Activated CD4-positive, alpha-beta T cell treated with anti-CD3 and anti-CD28 coated beads, Interleukin-2, amount 10 ng/mL, durations not matched to agents 7 days and 5 days (primary cell): ENCODE data around the gene RGS7. TPM values are rescaled to one million over a fixed set of nuclear protein-coding genes. Genes with fewer than 3 reads are reported as not detected.
"Not testable (repeated sequence)": the region's sequence is repeated elsewhere in the genome, so short reads cannot be mapped to it uniquely, and the experiment has no call there.

Source experiments
- CTCF ChIA-PET: fragments of 350-600 bp; sonication (Branson Sonifier 250); formaldehyde crosslinking; loops from one replicate; lab custom pipeline; 2021; ENCODE audit warnings: antibody characterized with exemption; lab: Charles Lee
- POLR2A ChIA-PET: fragments of 350-600 bp; sonication (Branson Sonifier 250); formaldehyde crosslinking; loops from one replicate; lab custom pipeline; 2021; ENCODE audit warnings: antibody characterized with exemption; lab: Charles Lee
- DNase-seq: peaks from one replicate; pipeline ENCODE4 v3.0.0-alpha.2; 2020
- H3K27ac Mint-ChIP-seq: one replicate; pipeline ENCODE4 v1.8.0; 2021; ENCODE audit warnings: mild to moderate bottlenecking, moderate library complexity, mixed read lengths
- H3K27me3 Mint-ChIP-seq: one replicate; pipeline ENCODE4 v1.8.0; 2021; ENCODE audit warnings: mixed read lengths
- H3K36me3 Mint-ChIP-seq: one replicate; pipeline ENCODE4 v1.8.0; 2021; ENCODE audit warnings: low read depth, mixed read lengths
- H3K4me1 Mint-ChIP-seq: one replicate; pipeline ENCODE4 v1.8.0; 2021; ENCODE audit warnings: mixed read lengths
- H3K4me3 Mint-ChIP-seq: one replicate; pipeline ENCODE4 v1.8.0; 2021; ENCODE audit warnings: mild to moderate bottlenecking, moderate library complexity, mixed read lengths
- H3K9me3 Mint-ChIP-seq: one replicate; pipeline ENCODE4 v1.8.0; 2021; ENCODE audit warnings: mixed read lengths
- total RNA-seq, 2 experiments: library from RNA; stranded (reverse); gene quantifications; one replicate each; pipeline ENCODE4 v1.2.3, GENCODE V29; 2021

The RGS7 gene
- total RNA-seq, 2 experiments from 2014 or later: not detected

DNA sequence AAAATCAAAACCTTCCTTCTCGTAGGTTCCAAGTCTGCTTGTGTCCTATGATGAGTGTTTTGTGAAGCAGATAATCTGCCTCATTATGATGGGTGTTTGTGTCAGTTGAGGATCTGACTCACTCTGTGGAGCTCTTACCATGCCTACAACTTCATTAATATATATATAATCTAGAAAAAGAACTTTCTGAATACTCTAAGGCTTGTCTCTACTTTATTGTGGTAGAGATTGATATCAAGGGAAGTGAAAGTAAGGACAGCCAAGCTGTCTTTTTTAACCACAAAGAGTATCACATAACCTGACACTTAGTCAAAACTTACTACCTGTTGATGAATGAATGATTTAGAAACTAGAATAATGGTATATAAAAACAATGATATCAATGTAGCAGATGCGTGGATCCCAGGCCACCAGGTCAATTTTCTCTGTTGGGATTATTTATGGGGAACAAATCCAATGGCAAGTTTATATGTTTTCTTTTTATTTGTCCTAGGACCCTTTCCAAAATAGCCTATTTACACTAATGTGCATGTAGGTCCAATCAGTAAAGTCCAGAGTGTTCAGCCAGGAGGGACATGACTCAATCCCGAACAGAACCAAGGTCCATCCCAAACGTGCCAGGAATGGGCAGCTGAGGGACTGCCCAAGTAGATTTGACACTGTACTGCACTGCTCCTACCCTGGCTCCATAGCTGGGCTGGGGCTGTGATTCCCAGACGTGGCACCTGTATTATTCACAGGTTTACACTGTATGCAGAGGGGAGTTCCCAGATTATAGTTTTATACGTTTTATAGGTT, 562.8 kb downstream of the RGS7 start:
- Mint-ChIP-seq H3K4me3 (no peak overlapping the region), H3K27ac (no peak overlapping the region), H3K36me3 (no peaks in the 10 kb centered on the region), H3K27me3 (no peaks in the 10 kb centered on the region), H3K9me3 (no peaks in the 10 kb centered on the region), H3K4me1 (no peaks in the 10 kb centered on the region)
- CTCF ChIA-PET: no interaction called here
- POLR2A ChIA-PET: no interaction called here
- DNase-seq: no peak

DNA sequence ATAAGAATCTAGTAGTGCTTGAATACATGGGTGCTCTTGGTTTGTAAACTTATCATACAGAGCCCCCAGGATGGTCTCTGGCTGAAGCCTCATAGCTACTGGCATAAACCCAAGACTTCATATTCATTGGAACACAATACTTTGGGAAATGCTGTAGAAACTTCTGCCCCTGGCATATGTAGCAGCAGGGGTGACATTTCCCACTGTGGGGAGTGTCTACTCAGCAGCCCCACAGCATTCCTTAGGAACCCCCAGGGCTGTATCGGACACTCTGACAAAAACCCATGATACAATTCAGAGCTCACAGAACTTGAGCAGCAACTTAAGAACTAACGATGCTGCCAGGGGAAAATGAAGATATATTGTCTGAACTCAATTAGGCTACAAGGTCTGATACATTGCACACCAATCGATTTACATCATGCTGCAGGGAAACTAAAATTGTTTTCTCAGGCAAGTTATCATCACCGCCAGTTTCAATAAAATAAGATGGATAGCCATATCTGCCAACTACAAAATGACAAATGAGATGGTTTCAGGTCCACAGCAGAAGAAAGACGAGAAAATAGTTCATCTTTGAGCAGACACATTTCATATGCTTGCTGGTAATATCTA, 564.0 kb downstream of the RGS7 start:
- no peak for DNase-seq
- Mint-ChIP-seq H3K4me1 (no peaks in the 10 kb centered on the region), H3K36me3 (no peaks in the 10 kb centered on the region), H3K27me3 (no peaks in the 10 kb centered on the region), H3K27ac (no peak overlapping the region), H3K4me3 (no peak overlapping the region), H3K9me3 (no peaks in the 10 kb centered on the region)
- ChIA-PET CTCF (no interaction called here), POLR2A (no interaction called here)

DNA sequence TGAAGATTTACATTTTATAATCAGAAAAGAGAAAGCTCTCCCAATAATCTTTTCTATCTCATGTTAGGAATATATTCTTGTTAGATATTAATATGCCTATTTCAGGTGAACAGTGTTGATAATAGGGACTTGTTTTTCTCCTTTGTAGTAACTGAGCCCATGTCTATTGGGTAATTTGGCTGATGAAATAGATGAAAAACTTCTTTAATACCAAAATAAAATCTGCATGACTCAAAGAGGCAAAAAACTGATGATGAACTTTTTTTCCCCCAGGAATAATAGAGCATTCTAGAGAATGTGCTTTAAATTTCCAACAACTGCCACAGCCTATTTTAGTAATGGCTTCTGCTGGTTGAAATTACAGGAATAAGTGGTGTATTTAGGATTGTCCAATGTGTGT, 566.1 kb downstream of the RGS7 start:
- no peak overlapping the region for H3K4me3 Mint-ChIP-seq
- H3K36me3 Mint-ChIP-seq: no peaks in the 10 kb centered on the region
- no peak for DNase-seq
- no peaks in the 10 kb centered on the region for H3K4me1 Mint-ChIP-seq
- H3K27me3 Mint-ChIP-seq: no peaks in the 10 kb centered on the region
- no peak overlapping the region for H3K27ac Mint-ChIP-seq
- CTCF ChIA-PET: no interaction called here
- H3K9me3 Mint-ChIP-seq: no peaks in the 10 kb centered on the region
- POLR2A ChIA-PET: no interaction called here

DNA sequence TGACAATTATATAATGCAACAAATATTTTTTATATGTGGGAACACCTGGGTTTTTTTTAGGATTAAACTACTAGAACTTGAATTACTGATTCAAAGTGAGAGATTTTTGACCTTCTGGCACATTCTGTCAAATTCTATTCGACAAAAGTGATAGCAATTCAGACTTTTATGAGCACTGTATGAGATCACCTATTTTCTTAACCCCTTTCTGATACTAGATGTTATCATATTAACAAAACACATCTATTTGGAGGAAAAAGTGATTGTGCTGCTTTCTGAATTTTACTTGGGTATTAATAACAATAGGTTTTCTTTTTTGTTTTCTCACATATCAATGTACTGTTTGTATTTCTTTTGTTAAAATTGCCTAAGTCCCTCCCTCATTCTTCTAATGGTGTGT, 570.1 kb downstream of the RGS7 start:
- Mint-ChIP-seq H3K27me3 (no peaks in the 10 kb centered on the region), H3K27ac (no peak overlapping the region), H3K4me1 (no peaks in the 10 kb centered on the region), H3K4me3 (no peak overlapping the region), H3K36me3 (no peaks in the 10 kb centered on the region), H3K9me3 (peaks cover 2% of the 10 kb centered on the region)
- POLR2A ChIA-PET: no interaction called here
- no peak for DNase-seq
- CTCF ChIA-PET: no interaction called here

DNA sequence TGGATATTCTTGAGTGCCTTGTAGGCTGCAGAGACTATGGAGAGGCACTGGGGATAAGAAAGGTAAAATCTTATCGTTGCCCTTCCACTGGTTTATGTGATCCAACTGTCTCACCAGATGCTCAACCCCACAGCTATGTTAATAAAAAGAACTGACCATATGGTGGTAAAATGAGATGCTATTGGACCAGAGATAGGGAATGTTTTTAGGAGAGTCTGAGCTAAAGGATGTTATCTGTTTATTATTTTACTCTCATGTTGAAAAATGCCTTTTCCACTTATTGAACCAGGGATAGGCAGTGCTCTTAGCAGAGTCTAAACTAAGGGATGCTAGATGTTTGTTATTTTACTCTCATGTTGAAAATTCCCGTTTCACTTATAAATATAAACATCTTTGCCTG, 572.2 kb downstream of the RGS7 start:
- H3K36me3 Mint-ChIP-seq: no peaks in the 10 kb centered on the region
- POLR2A ChIA-PET: no interaction called here
- H3K27ac Mint-ChIP-seq: no peak overlapping the region
- H3K4me3 Mint-ChIP-seq: no peak overlapping the region
- no peaks in the 10 kb centered on the region for H3K27me3 Mint-ChIP-seq
- H3K4me1 Mint-ChIP-seq: no peaks in the 10 kb centered on the region
- DNase-seq: no peak
- CTCF ChIA-PET: no interaction called here
- peaks cover 2% of the 10 kb centered on the region for H3K9me3 Mint-ChIP-seq

DNA sequence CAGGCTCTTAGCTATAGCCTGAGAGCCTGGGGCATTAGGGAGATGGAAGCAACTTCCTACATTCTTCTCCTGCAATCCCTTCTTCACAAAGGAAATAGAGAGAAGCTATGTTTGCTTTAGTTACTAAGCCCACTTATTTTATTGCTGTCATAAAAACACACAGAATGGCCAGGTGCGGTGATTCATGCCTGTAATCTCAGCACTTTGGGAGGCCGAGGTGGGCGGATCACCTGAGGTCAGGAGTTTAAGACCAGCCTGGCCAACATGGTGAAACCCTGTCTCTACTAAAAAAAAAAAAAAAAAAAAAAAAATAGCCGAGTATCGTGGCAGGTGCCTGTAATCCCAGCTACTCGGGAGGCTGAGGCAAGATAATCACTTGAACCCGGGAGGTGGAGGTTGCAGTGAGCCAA, 573.3 kb downstream of the RGS7 start:
- H3K4me1 Mint-ChIP-seq, H3K4me3 Mint-ChIP-seq, POLR2A ChIA-PET, H3K27me3 Mint-ChIP-seq, H3K36me3 Mint-ChIP-seq, DNase-seq, H3K27ac Mint-ChIP-seq, H3K9me3 Mint-ChIP-seq: not testable (repeated sequence)
- CTCF ChIA-PET: interaction anchor here (0.7 kb wide), 1 partner anchor 493 kb away, joined by 3 read pairs; no protein-coding TSS in a partner anchor

DNA sequence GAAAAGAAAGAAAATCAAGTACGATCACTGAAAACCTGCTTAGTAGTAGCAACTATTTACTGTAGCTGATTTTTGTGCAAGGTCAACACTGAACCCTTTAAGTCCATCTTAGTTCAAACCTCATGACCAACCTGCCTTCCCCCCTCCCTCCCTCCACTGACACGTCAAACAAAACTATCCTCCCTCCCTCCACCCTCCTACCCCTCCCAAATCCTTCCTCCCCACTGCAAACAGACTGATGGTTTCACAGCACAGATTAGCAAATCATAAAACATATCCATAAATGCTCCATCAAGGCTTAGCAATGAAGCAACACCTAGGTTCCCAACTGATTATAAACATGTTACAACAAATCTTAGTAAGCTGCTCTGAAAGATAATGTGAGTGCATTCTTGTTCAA, 580.8 kb downstream of the RGS7 start:
- Mint-ChIP-seq H3K27me3 (no peaks in the 10 kb centered on the region), H3K4me3 (no peak overlapping the region), H3K9me3 (no peaks in the 10 kb centered on the region), H3K4me1 (no peaks in the 10 kb centered on the region), H3K36me3 (no peaks in the 10 kb centered on the region), H3K27ac (no peak overlapping the region)
- DNase-seq: no peak
- ChIA-PET POLR2A (no interaction called here), CTCF (no interaction called here)

DNA sequence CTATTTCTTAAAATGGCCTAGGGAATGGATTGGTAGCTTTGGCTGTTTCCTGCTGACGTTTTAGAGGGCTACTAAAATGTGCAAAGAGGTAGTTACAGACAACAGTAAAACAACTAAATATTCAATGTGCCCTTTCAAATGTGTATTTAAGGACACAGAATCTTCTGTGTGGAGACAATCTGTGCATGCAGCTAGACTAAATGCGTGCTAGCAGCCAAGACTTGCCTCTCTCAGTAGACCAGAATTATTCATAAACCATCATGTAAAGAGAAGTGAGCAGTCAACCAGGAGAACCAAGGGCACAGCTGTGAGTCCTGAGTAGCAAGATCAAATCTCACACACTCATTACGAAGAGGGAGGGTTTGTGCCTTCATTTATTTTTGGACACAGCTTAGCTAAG, 584.9 kb downstream of the RGS7 start:
- Mint-ChIP-seq H3K27ac (no peak overlapping the region), H3K4me1 (no peaks in the 10 kb centered on the region), H3K4me3 (no peak overlapping the region), H3K27me3 (no peaks in the 10 kb centered on the region), H3K9me3 (no peaks in the 10 kb centered on the region), H3K36me3 (no peaks in the 10 kb centered on the region)
- POLR2A ChIA-PET: no interaction called here
- DNase-seq: no peak
- CTCF ChIA-PET: no interaction called here

DNA sequence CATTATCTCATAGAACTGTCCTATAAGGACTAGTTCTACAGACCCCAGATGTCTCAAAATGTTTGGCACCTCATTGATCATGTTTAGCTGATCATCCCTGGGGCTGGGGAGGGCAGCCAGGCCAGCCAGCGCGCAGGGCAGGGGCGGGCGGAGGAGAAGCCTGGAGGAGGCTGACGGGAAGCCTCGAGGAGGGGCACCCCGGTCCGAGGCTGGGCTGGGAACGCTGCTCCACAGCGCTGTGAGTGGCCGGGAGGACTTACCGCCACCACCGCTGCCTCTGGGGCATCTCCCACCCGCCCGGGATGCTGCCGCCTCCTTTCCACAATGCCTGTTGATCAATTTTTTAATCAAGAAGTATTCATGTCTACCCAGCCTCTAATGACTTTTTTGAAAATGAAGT, 585.6 kb downstream of the RGS7 start:
- Mint-ChIP-seq H3K4me1 (no peaks in the 10 kb centered on the region), H3K9me3 (no peaks in the 10 kb centered on the region), H3K27me3 (no peaks in the 10 kb centered on the region), H3K4me3 (no peak overlapping the region), H3K27ac (no peak overlapping the region), H3K36me3 (no peaks in the 10 kb centered on the region)
- ChIA-PET POLR2A (no interaction called here), CTCF (no interaction called here)
- DNase-seq: no peak

DNA sequence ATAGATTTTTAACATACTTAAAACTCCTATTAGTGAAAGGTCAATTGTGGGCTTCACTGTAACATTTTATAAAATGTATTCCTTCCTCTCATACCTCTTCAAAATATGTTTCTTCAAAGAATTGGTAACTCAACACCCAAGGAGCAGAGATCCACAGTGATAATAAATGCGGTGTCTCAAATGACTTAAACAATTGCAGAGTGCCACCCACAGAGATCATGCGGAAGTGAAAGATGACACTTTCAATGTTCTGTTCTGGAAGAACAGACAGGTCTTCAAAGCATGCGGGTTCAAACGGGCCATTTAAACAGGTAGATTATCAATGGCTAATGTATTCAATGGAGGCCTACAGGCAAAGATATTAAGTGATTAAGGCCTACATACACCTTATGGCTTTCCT, 588.0 kb downstream of the RGS7 start:
- Mint-ChIP-seq H3K27ac (no peak overlapping the region), H3K4me3 (no peak overlapping the region), H3K9me3 (no peaks in the 10 kb centered on the region), H3K36me3 (no peaks in the 10 kb centered on the region), H3K27me3 (no peaks in the 10 kb centered on the region), H3K4me1 (no peaks in the 10 kb centered on the region)
- POLR2A ChIA-PET: no interaction called here
- no peak for DNase-seq
- CTCF ChIA-PET: no interaction called here

DNA sequence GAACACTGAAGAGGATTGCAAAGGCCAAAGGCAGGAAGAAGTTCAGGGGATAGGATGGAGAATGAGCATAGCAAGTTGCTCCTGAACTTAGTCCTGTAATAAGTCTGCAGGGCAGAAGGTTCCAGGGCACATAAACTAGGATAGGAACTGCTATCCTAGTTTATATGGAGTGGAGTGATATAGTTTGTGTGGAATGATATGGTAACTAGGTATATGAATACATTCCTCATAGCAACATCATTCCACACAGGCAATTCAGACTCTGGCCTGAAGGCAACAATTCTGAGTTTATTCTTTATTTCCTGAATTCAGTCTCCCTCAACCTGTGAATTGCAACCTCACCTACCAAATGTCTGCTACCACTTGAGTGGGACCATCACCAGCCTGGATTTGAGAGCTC, 590.2 kb downstream of the RGS7 start:
- Mint-ChIP-seq H3K36me3 (no peaks in the 10 kb centered on the region), H3K9me3 (no peaks in the 10 kb centered on the region), H3K27me3 (no peaks in the 10 kb centered on the region), H3K4me1 (no peaks in the 10 kb centered on the region), H3K4me3 (no peak overlapping the region), H3K27ac (no peak overlapping the region)
- ChIA-PET CTCF (no interaction called here), POLR2A (no interaction called here)
- no peak for DNase-seq

DNA sequence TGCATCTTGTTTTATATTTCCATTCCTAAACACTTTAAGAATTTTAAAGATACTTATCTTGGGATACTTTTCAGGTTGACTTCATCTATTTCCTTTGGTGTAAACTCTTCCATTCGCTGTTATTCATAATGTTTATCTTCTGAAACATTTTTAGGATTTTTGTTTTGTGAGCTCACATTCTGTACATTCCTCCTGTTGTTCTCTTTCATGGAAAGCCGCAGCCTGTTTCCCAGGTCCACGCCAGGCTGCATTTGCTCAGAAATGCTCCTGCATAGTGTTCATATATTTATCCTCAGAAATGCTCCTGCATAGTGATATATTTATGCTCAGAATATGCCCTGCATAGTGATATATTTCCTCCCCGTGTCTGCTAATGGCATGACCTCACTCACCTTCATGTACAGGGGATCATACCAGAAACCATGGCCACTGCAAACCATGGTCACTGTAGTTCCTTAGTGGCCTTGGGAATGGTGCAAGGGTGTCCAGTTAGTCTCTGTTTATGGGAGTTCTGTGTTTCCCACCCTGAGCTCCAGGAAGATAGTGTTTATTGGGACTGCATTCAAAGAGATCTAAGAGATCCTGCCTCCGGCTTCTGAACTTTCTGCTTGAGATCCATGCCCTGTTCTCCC, 591.2 kb downstream of the RGS7 start:
- no peaks in the 10 kb centered on the region for H3K4me1 Mint-ChIP-seq
- no peaks in the 10 kb centered on the region for H3K36me3 Mint-ChIP-seq
- no peaks in the 10 kb centered on the region for H3K27me3 Mint-ChIP-seq

DNA sequence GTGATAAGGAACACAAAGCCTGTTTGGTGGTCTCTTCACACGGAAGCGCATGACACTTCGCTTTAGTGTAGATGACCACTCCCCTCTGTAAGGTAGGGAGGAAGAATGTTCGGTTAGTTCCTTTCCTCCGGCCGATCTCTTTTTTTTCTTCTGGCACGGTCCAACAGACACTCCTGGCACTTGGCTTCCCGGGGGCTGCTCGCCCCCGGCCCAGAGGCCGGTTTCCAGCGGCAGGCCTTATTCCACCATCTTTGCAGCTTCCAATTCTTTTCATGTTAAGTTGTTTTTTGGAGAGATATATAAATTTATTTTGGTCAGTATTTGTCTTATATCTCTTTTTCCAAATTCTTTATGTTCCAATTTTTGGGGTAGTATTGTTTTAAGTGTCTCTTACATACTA, 593.2 kb downstream of the RGS7 start:
- H3K4me3 Mint-ChIP-seq: no peak overlapping the region
- no peaks in the 10 kb centered on the region for H3K4me1 Mint-ChIP-seq
- ChIA-PET CTCF (no interaction called here), POLR2A (no interaction called here)
- H3K27ac Mint-ChIP-seq: no peak overlapping the region
- no peaks in the 10 kb centered on the region for H3K36me3 Mint-ChIP-seq
- H3K9me3 Mint-ChIP-seq: no peaks in the 10 kb centered on the region
- H3K27me3 Mint-ChIP-seq: no peaks in the 10 kb centered on the region
- DNase-seq: no peak

More for the DNA sequence above, 591.2 kb downstream of the RGS7 start:
- CTCF ChIA-PET: no interaction called here
- POLR2A ChIA-PET: no interaction called here
- no peak overlapping the region for H3K27ac Mint-ChIP-seq
- no peak overlapping the region for H3K4me3 Mint-ChIP-seq
- no peak for DNase-seq
- no peaks in the 10 kb centered on the region for H3K9me3 Mint-ChIP-seq
